Gastroesophageal sphincter (tissue), 4 donors: ENCODE data around the gene NARF. TPM values are rescaled to one million over a fixed set of nuclear protein-coding genes. Genes with fewer than 3 reads are reported as not detected.
A peak's percentile ranks its signal among the peaks of the same experiment; 100 is the strongest.
"Not testable (repeated sequence)": the region's sequence is repeated elsewhere in the genome, so short reads cannot be mapped to it uniquely, and the experiment has no call there.

ENCODE experiments used
- ATAC-seq: fragments of 150-250 bp; one replicate; pipeline ENCODE4 v1.9.1; 2016; ENCODE audit warnings: mild to moderate bottlenecking, moderate library complexity
- H3K27ac ChIP-seq, 4 donors: fragments of 200-600 bp; sonication (generic) in 3 of 4; 1 replicate in 3 of 4; 2 replicates in 1 of 4; pipeline ENCODE4 v1.5.1; 2016 to 2019
- H3K27me3 ChIP-seq: fragments of 200-600 bp; sonication (generic); one replicate; pipeline ENCODE4 v1.5.1; 2019
- H3K36me3 ChIP-seq, 2 donors: fragments of 200-600 bp; sonication (generic); one replicate each; pipeline ENCODE4 v1.5.1; 2019; ENCODE audit warnings: control low read depth in 1 of 2
- H3K4me1 ChIP-seq, 3 donors: fragments of 200-600 bp; sonication (generic); 1 replicate in 2 of 3; 2 replicates in 1 of 3; pipeline ENCODE4 v1.5.1; 2016 to 2019; ENCODE audit warnings: control low read depth in 2 of 3
- H3K4me3 ChIP-seq, 2 donors: fragments of 200-600 bp; sonication (generic); one replicate each; pipeline ENCODE4 v1.5.1; 2019; ENCODE audit warnings: mild to moderate bottlenecking in 1 of 2, moderate library complexity in 1 of 2
- H3K9me3 ChIP-seq, 3 donors: fragments of 200-600 bp; sonication (generic); one replicate each; pipeline ENCODE4 v1.5.1; 2017 to 2019; ENCODE audit warnings: control low read depth in 2 of 3
- EP300 ChIP-seq: sonication (generic); formaldehyde crosslinking; IDR thresholded peaks from one replicate; pipeline ENCODE4 v1.6.1; 2017; ENCODE audit warnings: antibody characterized with exemption, mild to moderate bottlenecking
- POLR2A ChIP-seq, 2 donors: fragments of 450-650 bp; IDR thresholded peaks; one replicate each; pipeline ENCODE4 v1.6.1; 2017; ENCODE audit warnings: antibody characterized with exemption in 2 of 2, mild to moderate bottlenecking in 2 of 2, moderate library complexity in 1 of 2
- POLR2AphosphoS5 ChIP-seq: sonication (generic); formaldehyde crosslinking; IDR thresholded peaks from one replicate; pipeline ENCODE4 v1.6.1; 2017; ENCODE audit warnings: antibody characterized with exemption
- WGBS, 2 donors: methylation state at CpG; one replicate each; pipeline ENCODE4 v1.1.5; 2018; ENCODE audit warnings: low coverage in 1 of 2; 5-methylcytosine and 5-hydroxymethylcytosine counted together
- total RNA-seq, 4 donors: library from RNA; depleted of rRNA; stranded (reverse); fragments of >200 nt; gene quantifications; one replicate each; pipeline ENCODE4 v1.1.0, GENCODE V29; 2016
- TF ChIP-seq, protein P1 (sequence below), 4 experiments: fragments of 200-600 bp in 2 of 4; fragments of 450-650 bp in 2 of 4; sonication (generic) in 1 of 4; IDR thresholded peaks; one replicate each; pipeline ENCODE4 v1.5.1; 2017 to 2019; ENCODE audit warnings: antibody characterized with exemption in 4 of 4, mild to moderate bottlenecking in 2 of 4, moderate library complexity in 2 of 4

Gene NARF
- total RNA-seq, 4 donors from 2014 or later: 30.4 to 78.1 (median 44.9) TPM

DNA sequence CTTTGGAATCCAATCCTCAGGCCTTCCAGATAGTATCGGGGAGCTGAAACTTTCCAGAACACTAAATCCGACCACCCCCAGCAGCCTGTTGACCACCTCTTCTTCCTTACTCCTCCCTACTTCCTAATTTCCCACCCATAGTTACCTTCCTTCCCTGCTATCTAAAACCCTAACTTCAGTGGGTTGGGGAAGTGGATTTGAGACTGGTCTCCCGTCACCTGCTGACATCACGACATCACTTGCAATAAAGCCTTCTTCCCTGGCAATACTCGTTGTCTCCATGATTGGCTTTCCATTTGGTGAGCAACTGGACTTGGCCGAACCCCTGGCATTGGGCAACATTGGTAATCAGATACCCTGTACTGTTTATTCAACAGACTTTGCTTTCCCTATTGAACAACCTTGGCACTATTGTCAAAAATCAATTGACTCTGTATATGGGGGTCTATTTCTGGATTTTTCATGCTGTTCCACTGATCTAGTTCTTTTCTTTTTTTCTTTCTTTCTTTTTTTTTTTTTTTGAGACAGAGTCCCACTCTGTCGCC is 49.2 kb downstream of the NARF start:
- no peaks in the 10 kb centered on the region for H3K36me3 ChIP-seq
- H3K27ac ChIP-seq: no peak overlapping the region
- no peak for ATAC-seq
- no peak overlapping the region for H3K4me3 ChIP-seq
- H3K9me3 ChIP-seq: no peaks in the 10 kb centered on the region
- no peaks in the 10 kb centered on the region for H3K27me3 ChIP-seq
- no peaks in the 10 kb centered on the region for H3K4me1 ChIP-seq
- WGBS, 2 donors: 79 to 86% methylated on average over 4 to 6 of the region's 7 CpGs
- TF ChIP-seq POLR2AphosphoS5: no peak
- TF ChIP-seq EP300: no peak
- TF ChIP-seq, protein P1, sequence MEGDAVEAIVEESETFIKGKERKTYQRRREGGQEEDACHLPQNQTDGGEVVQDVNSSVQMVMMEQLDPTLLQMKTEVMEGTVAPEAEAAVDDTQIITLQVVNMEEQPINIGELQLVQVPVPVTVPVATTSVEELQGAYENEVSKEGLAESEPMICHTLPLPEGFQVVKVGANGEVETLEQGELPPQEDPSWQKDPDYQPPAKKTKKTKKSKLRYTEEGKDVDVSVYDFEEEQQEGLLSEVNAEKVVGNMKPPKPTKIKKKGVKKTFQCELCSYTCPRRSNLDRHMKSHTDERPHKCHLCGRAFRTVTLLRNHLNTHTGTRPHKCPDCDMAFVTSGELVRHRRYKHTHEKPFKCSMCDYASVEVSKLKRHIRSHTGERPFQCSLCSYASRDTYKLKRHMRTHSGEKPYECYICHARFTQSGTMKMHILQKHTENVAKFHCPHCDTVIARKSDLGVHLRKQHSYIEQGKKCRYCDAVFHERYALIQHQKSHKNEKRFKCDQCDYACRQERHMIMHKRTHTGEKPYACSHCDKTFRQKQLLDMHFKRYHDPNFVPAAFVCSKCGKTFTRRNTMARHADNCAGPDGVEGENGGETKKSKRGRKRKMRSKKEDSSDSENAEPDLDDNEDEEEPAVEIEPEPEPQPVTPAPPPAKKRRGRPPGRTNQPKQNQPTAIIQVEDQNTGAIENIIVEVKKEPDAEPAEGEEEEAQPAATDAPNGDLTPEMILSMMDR (IDR thresholded peaks at IDR 0.05): no peak
- no peak for TF ChIP-seq POLR2A (IDR thresholded peaks at IDR 0.05)

DNA sequence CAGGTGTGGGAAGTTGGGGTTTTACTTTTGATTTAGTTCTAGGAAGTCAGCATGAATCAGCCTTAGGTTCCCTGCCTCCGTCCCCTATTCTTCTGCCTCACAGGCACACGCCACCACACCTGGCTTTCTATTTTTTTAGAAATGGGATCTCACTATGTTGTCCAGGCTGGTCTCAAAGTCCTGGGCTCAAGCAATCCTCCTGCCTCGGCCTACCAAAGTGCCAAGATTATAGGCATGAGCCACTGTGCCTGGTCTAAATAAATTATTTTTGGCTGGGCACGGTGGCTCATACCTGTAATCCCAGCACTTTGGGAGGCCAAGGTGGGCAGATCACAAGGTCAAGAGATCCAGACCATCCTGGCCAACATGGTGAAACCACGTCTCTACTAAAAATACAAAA is 53.1 kb downstream of the NARF start:
- ATAC-seq, H3K9me3 ChIP-seq, H3K4me3 ChIP-seq, H3K36me3 ChIP-seq, H3K4me1 ChIP-seq, H3K27ac ChIP-seq, H3K27me3 ChIP-seq: not testable (repeated sequence)
- WGBS, 2 donors: 87 to 95% methylated on average over 3 of the region's 5 CpGs

DNA sequence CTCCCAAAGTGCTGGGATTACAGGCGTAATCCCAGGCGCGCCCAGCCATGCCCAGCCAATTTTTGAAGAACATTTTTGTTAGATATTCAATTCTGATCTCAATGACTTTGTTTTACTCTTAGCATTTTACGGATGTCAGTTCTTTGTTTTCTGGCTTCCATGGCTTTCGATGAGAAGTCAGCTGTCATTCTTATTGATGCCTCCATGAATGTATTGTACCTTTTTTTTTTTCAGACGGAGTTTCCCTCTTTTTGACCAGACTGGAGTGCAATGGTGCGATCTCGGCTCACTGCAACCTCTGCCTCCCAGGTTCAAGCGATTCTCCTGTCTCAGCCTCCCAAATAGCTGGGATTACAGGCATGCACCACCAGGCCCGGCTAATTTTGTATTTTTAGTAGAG is 55.3 kb downstream of the NARF start:
- not testable (repeated sequence) for H3K27ac ChIP-seq, H3K36me3 ChIP-seq, H3K4me3 ChIP-seq, ATAC-seq, H3K9me3 ChIP-seq, H3K4me1 ChIP-seq, H3K27me3 ChIP-seq
- 80 to 96% methylated on average over 5 to 8 of the region's 10 CpGs for whole genome bisulfite sequencing, 2 donors

DNA sequence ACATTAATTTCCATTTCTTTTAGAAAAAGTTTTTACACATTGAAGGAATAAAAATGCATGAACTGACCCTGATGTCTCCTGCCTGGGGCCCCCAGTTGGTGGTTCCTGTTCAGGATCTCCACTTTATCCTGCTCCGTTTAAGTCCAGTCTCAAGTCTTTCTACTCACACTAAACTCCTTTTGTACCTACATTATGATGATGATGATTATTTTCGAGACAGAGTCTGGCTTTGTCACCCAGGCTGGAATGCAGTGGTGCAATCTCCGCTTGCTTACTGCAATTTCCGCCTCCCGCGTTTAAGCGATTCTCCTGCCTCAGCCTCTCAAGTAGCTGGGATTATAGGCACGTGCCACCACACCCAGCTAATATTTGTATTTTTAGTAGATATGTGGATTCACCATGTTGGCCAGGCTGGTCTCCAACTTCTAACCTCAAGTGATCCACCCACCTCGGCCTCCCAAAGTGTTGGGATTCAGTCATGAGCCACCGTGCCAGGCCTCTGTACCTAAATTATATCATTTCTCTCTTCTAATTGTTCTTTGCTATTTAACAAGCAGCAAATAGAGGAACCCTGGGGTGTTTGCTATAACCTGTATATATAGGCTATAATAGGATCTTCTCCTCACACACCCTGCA is 58.8 kb downstream of the NARF start:
- H3K4me1 ChIP-seq: peaks cover 0 to 23% (median 0%) of the 10 kb centered on the region in 3 donors
- H3K27me3 ChIP-seq: no peaks in the 10 kb centered on the region
- 80 to 87% methylated on average over 10 of the region's 10 CpGs for WGBS, 2 donors
- no peak for ATAC-seq
- H3K9me3 ChIP-seq: no peaks in the 10 kb centered on the region
- no peak overlapping the region for H3K27ac ChIP-seq
- TF ChIP-seq POLR2A (IDR thresholded peaks at IDR 0.05) (no peak), EP300 (no peak), POLR2AphosphoS5 (no peak)
- TF ChIP-seq, protein P1 (IDR thresholded peaks at IDR 0.05): no peak
- H3K4me3 ChIP-seq: no peak overlapping the region
- no peaks in the 10 kb centered on the region for H3K36me3 ChIP-seq

DNA sequence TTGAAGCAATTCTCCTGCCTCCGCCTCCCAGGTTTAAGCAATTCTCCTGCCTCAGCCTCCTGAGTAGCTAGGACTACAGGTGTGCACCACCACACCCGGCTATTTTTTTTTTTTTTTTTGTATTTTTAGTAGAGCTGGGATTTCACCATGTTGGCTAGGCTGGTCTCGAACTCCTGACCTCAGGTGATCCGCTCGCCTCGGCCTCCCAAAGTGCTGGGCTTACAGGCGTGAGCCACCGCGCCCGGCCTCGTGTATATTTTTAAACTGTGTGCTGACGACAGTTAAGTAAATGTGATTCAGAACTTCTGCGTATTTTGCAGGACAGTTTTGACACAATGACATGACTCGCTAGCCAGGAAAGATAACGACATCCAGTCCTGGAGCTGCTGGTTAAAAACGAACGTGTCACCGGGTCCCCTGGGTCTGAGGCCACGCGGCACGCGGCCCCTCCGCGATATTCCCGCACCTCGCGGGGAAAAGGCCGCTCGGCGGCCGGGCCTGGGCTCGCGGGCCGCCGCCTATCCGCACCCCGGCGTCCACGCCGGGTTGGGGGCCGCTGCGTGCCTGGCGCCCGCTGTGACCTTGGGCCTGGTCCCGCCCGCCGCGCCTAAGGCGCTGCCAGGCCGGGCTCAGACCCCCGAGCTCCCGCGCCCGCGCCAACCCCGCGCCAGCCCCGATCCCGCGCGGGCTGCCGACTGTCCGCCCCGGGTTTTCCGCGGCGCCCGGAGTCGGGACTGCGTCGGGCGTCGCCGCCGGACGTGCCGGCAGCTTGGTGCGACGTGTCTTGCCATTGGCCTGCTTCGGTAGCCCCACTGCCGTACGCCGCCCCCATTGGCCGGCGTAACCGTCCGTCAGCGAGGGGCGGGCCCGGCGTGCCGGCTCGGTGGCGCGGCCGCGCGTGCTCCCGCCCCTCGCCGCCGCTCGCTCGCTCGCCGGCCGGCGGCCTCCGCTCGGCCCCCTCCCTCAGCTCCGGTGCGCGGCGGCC is 60.6 kb downstream of the NARF start, which contains the start of gene FOXK2:
TSS of gene FOXK2 (plus strand) at position 907 of the 985 bp plus-strand sequence. CDS start 157 bp downstream, outside the sequence.
- 86% methylated on average over 2 of the region's 114 CpGs; no CpG with 5 or more reads in 1 of the 2 donors for WGBS, 2 donors
- TF ChIP-seq, protein P1 (IDR thresholded peaks at IDR 0.05): peak in 1 of 4 experiments; percentile 32
- TF ChIP-seq POLR2A (IDR thresholded peaks at IDR 0.05): peak; percentile 74 to 90
- no peak for TF ChIP-seq EP300
- peak; percentile 60 for TF ChIP-seq POLR2AphosphoS5
- Histone ChIP-seq H3K27ac (peak within 1 kb of the TSS; percentile 84 to 100 (median 98)), H3K4me1 (peaks cover 0 to 41% (median 4%) of the 10 kb centered on the region in 3 donors), H3K9me3 (no peaks in the 10 kb centered on the region), H3K27me3 (no peaks in the 10 kb centered on the region), H3K36me3 (no peaks in the 10 kb centered on the region), H3K4me3 (peak within 1 kb of the TSS; percentile 75 to 89)
- ATAC-seq: peak; percentile 100
